ENCODE results near the gene CNEP1R1. TPM values are rescaled to one million over a fixed set of nuclear protein-coding genes. Genes with fewer than 3 reads are reported as not detected.

CNEP1R1 gene
- total and polyA plus RNA-seq, 2 experiments from 2014 or later: 13.8 to 30.3 TPM

GRCh38 chr16:50046853-50047252 is 21.8 kb downstream of the CNEP1R1 start (continued):
- TF ChIP-seq, protein P1, sequence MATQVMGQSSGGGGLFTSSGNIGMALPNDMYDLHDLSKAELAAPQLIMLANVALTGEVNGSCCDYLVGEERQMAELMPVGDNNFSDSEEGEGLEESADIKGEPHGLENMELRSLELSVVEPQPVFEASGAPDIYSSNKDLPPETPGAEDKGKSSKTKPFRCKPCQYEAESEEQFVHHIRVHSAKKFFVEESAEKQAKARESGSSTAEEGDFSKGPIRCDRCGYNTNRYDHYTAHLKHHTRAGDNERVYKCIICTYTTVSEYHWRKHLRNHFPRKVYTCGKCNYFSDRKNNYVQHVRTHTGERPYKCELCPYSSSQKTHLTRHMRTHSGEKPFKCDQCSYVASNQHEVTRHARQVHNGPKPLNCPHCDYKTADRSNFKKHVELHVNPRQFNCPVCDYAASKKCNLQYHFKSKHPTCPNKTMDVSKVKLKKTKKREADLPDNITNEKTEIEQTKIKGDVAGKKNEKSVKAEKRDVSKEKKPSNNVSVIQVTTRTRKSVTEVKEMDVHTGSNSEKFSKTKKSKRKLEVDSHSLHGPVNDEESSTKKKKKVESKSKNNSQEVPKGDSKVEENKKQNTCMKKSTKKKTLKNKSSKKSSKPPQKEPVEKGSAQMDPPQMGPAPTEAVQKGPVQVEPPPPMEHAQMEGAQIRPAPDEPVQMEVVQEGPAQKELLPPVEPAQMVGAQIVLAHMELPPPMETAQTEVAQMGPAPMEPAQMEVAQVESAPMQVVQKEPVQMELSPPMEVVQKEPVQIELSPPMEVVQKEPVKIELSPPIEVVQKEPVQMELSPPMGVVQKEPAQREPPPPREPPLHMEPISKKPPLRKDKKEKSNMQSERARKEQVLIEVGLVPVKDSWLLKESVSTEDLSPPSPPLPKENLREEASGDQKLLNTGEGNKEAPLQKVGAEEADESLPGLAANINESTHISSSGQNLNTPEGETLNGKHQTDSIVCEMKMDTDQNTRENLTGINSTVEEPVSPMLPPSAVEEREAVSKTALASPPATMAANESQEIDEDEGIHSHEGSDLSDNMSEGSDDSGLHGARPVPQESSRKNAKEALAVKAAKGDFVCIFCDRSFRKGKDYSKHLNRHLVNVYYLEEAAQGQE (IDR thresholded peaks at IDR 0.05; ENCODE audit: unreplicated experiment): no peak

DNA sequence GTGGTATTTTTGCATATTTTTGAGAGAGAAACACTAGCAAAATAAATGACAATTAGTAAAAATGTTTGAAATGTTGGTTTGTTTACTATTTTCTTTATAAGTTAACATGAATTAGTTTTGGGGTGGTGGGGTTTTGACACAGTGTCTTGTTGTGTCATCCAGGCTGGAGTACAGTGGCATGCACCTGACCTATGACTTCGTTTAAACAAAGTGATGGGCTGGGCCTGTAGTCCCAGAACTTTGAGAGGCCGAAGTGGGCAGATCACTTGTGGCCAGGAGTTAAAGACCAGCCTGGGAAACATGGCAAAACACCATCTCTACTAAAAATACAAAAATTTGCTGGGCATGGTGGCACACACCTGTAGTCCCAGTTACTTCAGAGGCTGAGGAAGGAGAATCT is 22.8 kb downstream of the CNEP1R1 start:
- Histone ChIP-seq H3K4me2 (no peak overlapping the region), H3K4me3 (no peak overlapping the region), H3K79me2 (replicated peaks; ENCODE audit: insufficient read depth) (no peaks in the 10 kb centered on the region), H3K27ac (ENCODE audit: low read depth) (no peak overlapping the region), H3F3A (replicated peaks; ENCODE audit: low read depth) (no peaks in the 10 kb centered on the region), H3K4me1 (ENCODE audit: insufficient read depth) (no peaks in the 10 kb centered on the region), H3K27me3 (ENCODE audit: insufficient read depth) (no peaks in the 10 kb centered on the region), H3K36me3 (ENCODE audit: insufficient read depth) (no peaks in the 10 kb centered on the region; the same call in 1 of the 2 replicates), H2AFZ (no peak overlapping the region), H3K9me2 (ENCODE audit: insufficient read depth) (no peaks in the 10 kb centered on the region), H4K20me1 (replicated peaks; ENCODE audit: insufficient read depth) (no peaks in the 10 kb centered on the region)
- no peak for TF ChIP-seq STAT1 (IDR thresholded peaks at IDR 0.05; ENCODE audit: unreplicated experiment)
- TF ChIP-seq, protein P2, sequence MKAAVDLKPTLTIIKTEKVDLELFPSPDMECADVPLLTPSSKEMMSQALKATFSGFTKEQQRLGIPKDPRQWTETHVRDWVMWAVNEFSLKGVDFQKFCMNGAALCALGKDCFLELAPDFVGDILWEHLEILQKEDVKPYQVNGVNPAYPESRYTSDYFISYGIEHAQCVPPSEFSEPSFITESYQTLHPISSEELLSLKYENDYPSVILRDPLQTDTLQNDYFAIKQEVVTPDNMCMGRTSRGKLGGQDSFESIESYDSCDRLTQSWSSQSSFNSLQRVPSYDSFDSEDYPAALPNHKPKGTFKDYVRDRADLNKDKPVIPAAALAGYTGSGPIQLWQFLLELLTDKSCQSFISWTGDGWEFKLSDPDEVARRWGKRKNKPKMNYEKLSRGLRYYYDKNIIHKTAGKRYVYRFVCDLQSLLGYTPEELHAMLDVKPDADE (IDR thresholded peaks at IDR 0.05): no peak
- no peak for TF ChIP-seq EZH2 (IDR thresholded peaks at IDR 0.05; ENCODE audit: low read depth, unreplicated experiment)
- TF ChIP-seq, protein P3, sequence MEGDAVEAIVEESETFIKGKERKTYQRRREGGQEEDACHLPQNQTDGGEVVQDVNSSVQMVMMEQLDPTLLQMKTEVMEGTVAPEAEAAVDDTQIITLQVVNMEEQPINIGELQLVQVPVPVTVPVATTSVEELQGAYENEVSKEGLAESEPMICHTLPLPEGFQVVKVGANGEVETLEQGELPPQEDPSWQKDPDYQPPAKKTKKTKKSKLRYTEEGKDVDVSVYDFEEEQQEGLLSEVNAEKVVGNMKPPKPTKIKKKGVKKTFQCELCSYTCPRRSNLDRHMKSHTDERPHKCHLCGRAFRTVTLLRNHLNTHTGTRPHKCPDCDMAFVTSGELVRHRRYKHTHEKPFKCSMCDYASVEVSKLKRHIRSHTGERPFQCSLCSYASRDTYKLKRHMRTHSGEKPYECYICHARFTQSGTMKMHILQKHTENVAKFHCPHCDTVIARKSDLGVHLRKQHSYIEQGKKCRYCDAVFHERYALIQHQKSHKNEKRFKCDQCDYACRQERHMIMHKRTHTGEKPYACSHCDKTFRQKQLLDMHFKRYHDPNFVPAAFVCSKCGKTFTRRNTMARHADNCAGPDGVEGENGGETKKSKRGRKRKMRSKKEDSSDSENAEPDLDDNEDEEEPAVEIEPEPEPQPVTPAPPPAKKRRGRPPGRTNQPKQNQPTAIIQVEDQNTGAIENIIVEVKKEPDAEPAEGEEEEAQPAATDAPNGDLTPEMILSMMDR (conservative IDR thresholded peaks at IDR 0.05; ENCODE audit: low read depth in 2 of 2): no peak
- no peak for TF ChIP-seq POLR2AphosphoS5 (IDR thresholded peaks at IDR 0.05; ENCODE audit: low read depth)
- TF ChIP-seq EZH2phosphoT487 (IDR thresholded peaks at IDR 0.05; ENCODE audit: unreplicated experiment): no peak
- TF ChIP-seq ZNF114 (CRISPR knock-in tag; IDR thresholded peaks at IDR 0.05): no peak
- no peak for TF ChIP-seq ZNF331 (CRISPR knock-in tag; IDR thresholded peaks at IDR 0.05; ENCODE audit: low read depth)
- TF ChIP-seq, protein P4, sequence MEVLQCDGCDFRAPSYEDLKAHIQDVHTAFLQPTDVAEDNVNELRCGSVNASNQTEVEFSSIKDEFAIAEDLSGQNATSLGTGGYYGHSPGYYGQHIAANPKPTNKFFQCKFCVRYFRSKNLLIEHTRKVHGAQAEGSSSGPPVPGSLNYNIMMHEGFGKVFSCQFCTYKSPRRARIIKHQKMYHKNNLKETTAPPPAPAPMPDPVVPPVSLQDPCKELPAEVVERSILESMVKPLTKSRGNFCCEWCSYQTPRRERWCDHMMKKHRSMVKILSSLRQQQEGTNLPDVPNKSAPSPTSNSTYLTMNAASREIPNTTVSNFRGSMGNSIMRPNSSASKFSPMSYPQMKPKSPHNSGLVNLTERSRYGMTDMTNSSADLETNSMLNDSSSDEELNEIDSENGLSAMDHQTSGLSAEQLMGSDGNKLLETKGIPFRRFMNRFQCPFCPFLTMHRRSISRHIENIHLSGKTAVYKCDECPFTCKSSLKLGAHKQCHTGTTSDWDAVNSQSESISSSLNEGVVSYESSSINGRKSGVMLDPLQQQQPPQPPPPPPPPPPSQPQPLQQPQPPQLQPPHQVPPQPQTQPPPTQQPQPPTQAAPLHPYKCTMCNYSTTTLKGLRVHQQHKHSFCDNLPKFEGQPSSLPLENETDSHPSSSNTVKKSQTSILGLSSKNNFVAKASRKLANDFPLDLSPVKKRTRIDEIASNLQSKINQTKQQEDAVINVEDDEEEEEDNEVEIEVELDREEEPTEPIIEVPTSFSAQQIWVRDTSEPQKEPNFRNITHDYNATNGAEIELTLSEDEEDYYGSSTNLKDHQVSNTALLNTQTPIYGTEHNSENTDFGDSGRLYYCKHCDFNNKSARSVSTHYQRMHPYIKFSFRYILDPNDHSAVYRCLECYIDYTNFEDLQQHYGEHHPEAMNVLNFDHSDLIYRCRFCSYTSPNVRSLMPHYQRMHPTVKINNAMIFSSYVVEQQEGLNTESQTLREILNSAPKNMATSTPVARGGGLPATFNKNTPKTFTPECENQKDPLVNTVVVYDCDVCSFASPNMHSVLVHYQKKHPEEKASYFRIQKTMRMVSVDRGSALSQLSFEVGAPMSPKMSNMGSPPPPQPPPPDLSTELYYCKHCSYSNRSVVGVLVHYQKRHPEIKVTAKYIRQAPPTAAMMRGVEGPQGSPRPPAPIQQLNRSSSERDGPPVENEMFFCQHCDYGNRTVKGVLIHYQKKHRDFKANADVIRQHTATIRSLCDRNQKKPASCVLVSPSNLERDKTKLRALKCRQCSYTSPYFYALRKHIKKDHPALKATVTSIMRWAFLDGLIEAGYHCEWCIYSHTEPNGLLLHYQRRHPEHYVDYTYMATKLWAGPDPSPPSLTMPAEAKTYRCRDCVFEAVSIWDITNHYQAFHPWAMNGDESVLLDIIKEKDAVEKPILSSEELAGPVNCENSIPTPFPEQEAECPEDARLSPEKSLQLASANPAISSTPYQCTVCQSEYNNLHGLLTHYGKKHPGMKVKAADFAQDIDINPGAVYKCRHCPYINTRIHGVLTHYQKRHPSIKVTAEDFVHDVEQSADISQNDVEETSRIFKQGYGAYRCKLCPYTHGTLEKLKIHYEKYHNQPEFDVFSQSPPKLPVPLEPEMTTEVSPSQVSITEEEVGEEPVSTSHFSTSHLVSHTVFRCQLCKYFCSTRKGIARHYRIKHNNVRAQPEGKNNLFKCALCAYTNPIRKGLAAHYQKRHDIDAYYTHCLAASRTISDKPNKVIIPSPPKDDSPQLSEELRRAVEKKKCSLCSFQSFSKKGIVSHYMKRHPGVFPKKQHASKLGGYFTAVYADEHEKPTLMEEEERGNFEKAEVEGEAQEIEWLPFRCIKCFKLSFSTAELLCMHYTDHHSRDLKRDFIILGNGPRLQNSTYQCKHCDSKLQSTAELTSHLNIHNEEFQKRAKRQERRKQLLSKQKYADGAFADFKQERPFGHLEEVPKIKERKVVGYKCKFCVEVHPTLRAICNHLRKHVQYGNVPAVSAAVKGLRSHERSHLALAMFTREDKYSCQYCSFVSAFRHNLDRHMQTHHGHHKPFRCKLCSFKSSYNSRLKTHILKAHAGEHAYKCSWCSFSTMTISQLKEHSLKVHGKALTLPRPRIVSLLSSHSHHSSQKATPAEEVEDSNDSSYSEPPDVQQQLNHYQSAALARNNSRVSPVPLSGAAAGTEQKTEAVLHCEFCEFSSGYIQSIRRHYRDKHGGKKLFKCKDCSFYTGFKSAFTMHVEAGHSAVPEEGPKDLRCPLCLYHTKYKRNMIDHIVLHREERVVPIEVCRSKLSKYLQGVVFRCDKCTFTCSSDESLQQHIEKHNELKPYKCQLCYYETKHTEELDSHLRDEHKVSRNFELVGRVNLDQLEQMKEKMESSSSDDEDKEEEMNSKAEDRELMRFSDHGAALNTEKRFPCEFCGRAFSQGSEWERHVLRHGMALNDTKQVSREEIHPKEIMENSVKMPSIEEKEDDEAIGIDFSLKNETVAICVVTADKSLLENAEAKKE (CRISPR knock-in tag; IDR thresholded peaks at IDR 0.05): no peak
- Mint-ChIP-seq H3K27ac (no peak overlapping the region), H3K4me3 (no peak overlapping the region), H3K27me3 (ENCODE audit: insufficient read depth, low read depth, poor library complexity) (peaks cover 3% of the 10 kb centered on the region), H3K36me3 (ENCODE audit: low read depth) (no peaks in the 10 kb centered on the region), H3K4me1 (no peaks in the 10 kb centered on the region), H3K9me3 (no peaks in the 10 kb centered on the region; the same call in 2 of the 3 replicates)
- DNase-seq (ENCODE audit: low spot score): no peak
- no peak for ATAC-seq
